GM12878 (cell line): ENCODE data around the gene SAP30L. TPM values are rescaled to one million over a fixed set of nuclear protein-coding genes. Genes with fewer than 3 reads are reported as not detected.

Experiments
- ATAC-seq: fragments of 200-7000 bp; cut with Tn5 transposase; 3 replicates; pipeline ENCODE4 v1.9.1; 2020; ENCODE audit warnings: mild to moderate bottlenecking, moderate library complexity
- Bru-seq: library from RNA; stranded (reverse); fragments of 400-500 nt; gene quantifications from one replicate; lab custom pipeline; 2021; lab: Mats Ljungman, UMichigan
- BruChase-seq, 2 experiments: library from RNA; stranded (reverse); fragments of 400-500 nt; gene quantifications; one replicate each; lab custom pipeline; 2021; lab: Mats Ljungman, UMichigan
- BruUV-seq: library from RNA; stranded (reverse); fragments of 400-500 nt; replicated peaks from 2 replicates; lab custom pipeline; 2021; lab: Mats Ljungman, UMichigan
- CTCF ChIA-PET: fragments of 300-600 bp; sonication (Branson Sonifier 250); formaldehyde crosslinking; extraction: SDS; loops from one replicate; lab custom pipeline; 2021; ENCODE audit warnings: inconsistent platforms; lab: Yijun Ruan, JAX
- POLR2A ChIA-PET: fragments of 350-600 bp; formaldehyde crosslinking; extraction: SDS; loops from one replicate; lab custom pipeline; 2021; ENCODE audit warnings: inconsistent platforms; lab: Charles Lee
- RAD21 ChIA-PET: fragments of 300-600 bp; sonication (Branson Sonifier 250); formaldehyde crosslinking; loops from one replicate; lab custom pipeline; 2023; ENCODE audit warnings: antibody characterized with exemption; ENCODE audit not compliant: unreplicated experiment; lab: Charles Lee
- SMC1A ChIA-PET: fragments of 300-600 bp; sonication (Branson Sonifier 250); formaldehyde crosslinking; loops from one replicate; lab custom pipeline; 2023; ENCODE audit not compliant: unreplicated experiment, uncharacterized antibody; lab: Charles Lee
- DNase-seq: peaks from one replicate; pipeline ENCODE4 v3.0.0-alpha.2; 2011; ENCODE audit warnings: low read depth, low spot score
- FAIRE-seq: peaks from 3 replicates; lab custom pipeline; 2011; peaks lifted over from hg19 to GRCh38; lab: Jason Lieb, UNC
- H2AFZ ChIP-seq: 2 replicates; pipeline ENCODE4 v1.6.0; 2011; ENCODE audit warnings: low read depth, low read length, control low read depth; ENCODE audit not compliant: control insufficient read depth
- H3K27ac ChIP-seq: 2 replicates; pipeline ENCODE4 v1.5.1; 2011; ENCODE audit warnings: control low read depth; ENCODE audit not compliant: control insufficient read depth, insufficient read depth
- H3K27me3 ChIP-seq, 2 experiments: replicated peaks in 1 of 2; 2 replicates each; pipeline versions ENCODE4 v1.6.0 to v1.6.1; 2011; ENCODE audit warnings: low read length in 1 of 2; ENCODE audit not compliant: control insufficient read depth in 2 of 2, insufficient read depth in 2 of 2
- H3K36me3 ChIP-seq, 2 experiments: 2 replicates each; pipeline ENCODE4 v1.5.1; 2011; ENCODE audit warnings: low read length in 1 of 2; ENCODE audit not compliant: control insufficient read depth in 2 of 2, insufficient read depth in 2 of 2
- H3K4me1 ChIP-seq: 2 replicates; pipeline ENCODE4 v1.6.1; 2011; ENCODE audit warnings: mild to moderate bottlenecking, low read length, moderate library complexity, mixed read lengths; ENCODE audit not compliant: control insufficient read depth, insufficient read depth
- H3K4me2 ChIP-seq: 2 replicates; pipeline ENCODE4 v1.6.0; 2011; ENCODE audit warnings: control low read depth; ENCODE audit not compliant: control insufficient read depth, insufficient read depth
- H3K4me3 ChIP-seq: fragments of 200-600 bp; sonication (generic); 2 replicates; pipeline ENCODE4 v1.5.1; 2016
- H3K79me2 ChIP-seq: 2 replicates; pipeline ENCODE4 v1.6.0; 2011; ENCODE audit warnings: low read length; ENCODE audit not compliant: control insufficient read depth, insufficient read depth
- H3K9ac ChIP-seq: 2 replicates; pipeline ENCODE4 v1.8.0; 2011; ENCODE audit warnings: low read length, control low read depth, mixed read lengths; ENCODE audit not compliant: control insufficient read depth, insufficient read depth
- H3K9me3 ChIP-seq: replicated peaks from 3 replicates; pipeline ENCODE4 v1.5.1; 2011; ENCODE audit warnings: mild to moderate bottlenecking, low read length; ENCODE audit not compliant: control insufficient read depth, insufficient read depth
- H4K20me1 ChIP-seq: 2 replicates; pipeline ENCODE4 v1.6.0; 2011; ENCODE audit not compliant: control insufficient read depth, insufficient read depth
- CBX3 ChIP-seq: fragments of 200-600 bp; sonication (generic); IDR thresholded peaks from 2 replicates; pipeline ENCODE4 v1.6.1; 2016; ENCODE audit warnings: low read depth, borderline replicate concordance
- FOS ChIP-seq: IDR thresholded peaks from 3 replicates; pipeline ENCODE4 v1.6.1; 2011; ENCODE audit warnings: borderline replicate concordance; ENCODE audit not compliant: insufficient read length; ENCODE audit errors: extremely low read depth
- FOXK2 ChIP-seq: fragments of 450-650 bp; IDR thresholded peaks from 2 replicates; pipeline ENCODE4 v1.6.1; 2017; ENCODE audit warnings: mild to moderate bottlenecking, moderate library complexity
- HDAC2 ChIP-seq: fragments of 200-600 bp; sonication (generic); IDR thresholded peaks from 2 replicates; pipeline ENCODE4 v1.6.1; 2017
- IKZF2 ChIP-seq, 2 experiments: fragments of 450-650 bp; IDR thresholded peaks; 2 replicates each; pipeline ENCODE4 v1.6.1; 2017; ENCODE audit warnings: mild to moderate bottlenecking in 2 of 2, moderate library complexity in 2 of 2
- KLF5 ChIP-seq: fragments of 450-650 bp; IDR thresholded peaks from 2 replicates; pipeline ENCODE4 v1.6.1; 2014; ENCODE audit warnings: mild to moderate bottlenecking; ENCODE audit not compliant: partially characterized antibody
- POLR2AphosphoS5 ChIP-seq: IDR thresholded peaks from 2 replicates; pipeline ENCODE4 v1.6.1; 2011; ENCODE audit warnings: mild to moderate bottlenecking, low read length, inconsistent platforms
- SREBF1 ChIP-seq: IDR thresholded peaks from 2 replicates; pipeline ENCODE4 v1.6.1; 2012; ENCODE audit warnings: mild to moderate bottlenecking, low read length
- TCF7 ChIP-seq: IDR thresholded peaks from 2 replicates; pipeline ENCODE4 v1.6.1; 2014; ENCODE audit warnings: antibody characterized with exemption, borderline replicate concordance
- WGBS: methylation state at CpG from one replicate; pipeline ENCODE4 v1.1.6; 2016; ENCODE audit warnings: low lambda C conversion rate; ENCODE audit not compliant: insufficient replicate concordance, insufficient coverage; ENCODE audit errors: missing lambda C conversion rate; 5-methylcytosine and 5-hydroxymethylcytosine counted together
- in situ Hi-C: fragments of 300-500 bp; cut with MboI; formaldehyde crosslinking; loops from 9 replicates; pipeline ENCODE4 v1.14.3; 2018; ENCODE audit warnings: mixed read lengths
- intact Hi-C: fragments of 100-400 bp; cut with micrococcal nuclease; formaldehyde crosslinking; loops from one replicate; pipeline ENCODE4 v1.14.2; 2022; ENCODE audit not compliant: unreplicated experiment
- long read RNA-seq, 2 experiments: library from polyadenylated mRNA; unstranded; transcript quantifications; one replicate each; pipeline ENCODE4 v2.0.0, GENCODE V29; 2019 to 2020
- polyA minus RNA-seq, 3 experiments: library from RNA; depleted of rRNA, polyadenylated mRNA; stranded (reverse); fragments of >200 nt; gene quantifications; 2 replicates each; pipeline ENCODE4 v1.2.3, GENCODE V29; 2011
- polyA plus RNA-seq, 11 experiments: library from polyadenylated mRNA; depleted of rRNA in 4 of 11; unstranded in 6 of 11; stranded (reverse) in 5 of 11; fragments of >200 nt; fragmentation: Nextera tagmentation in 4 of 11; fragmentation: Illumina TruSeq in 1 of 11; extraction: Ambion mirVana in 4 of 11; extraction: Trizol in 1 of 11; gene quantifications; 1 replicate in 1 of 11; 2 replicates in 10 of 11; pipeline versions ENCODE4 v1.2.1 to v1.2.3, GENCODE V29; 2011 to 2016; ENCODE audit warnings: inconsistent platforms in 2 of 11, missing spikeins in 2 of 11, low read depth in 1 of 11
- total RNA-seq, 4 experiments: library from RNA; depleted of rRNA in 3 of 4; stranded (reverse); fragments of >200 nt in 3 of 4; fragmentation: Illumina TruSeq in 1 of 4; extraction: Trizol in 1 of 4; gene quantifications; 2 replicates each; pipeline versions ENCODE4 v1.2.1 to v1.2.3, GENCODE V29; 2013 to 2021
- TF ChIP-seq, protein P1 (sequence below): fragments of 450-650 bp; IDR thresholded peaks from 2 replicates; pipeline ENCODE4 v1.6.1; 2017; ENCODE audit warnings: borderline replicate concordance
- TF ChIP-seq, protein P2 (sequence below): fragments of 450-650 bp; IDR thresholded peaks from 2 replicates; pipeline ENCODE4 v1.6.1; 2016; ENCODE audit warnings: mild to moderate bottlenecking
- TF ChIP-seq, protein P3 (sequence below): IDR thresholded peaks from 2 replicates; pipeline ENCODE4 v1.6.1; 2012; ENCODE audit warnings: low read depth, low read length, improper control_type of control experiment

Gene SAP30L, protein sequence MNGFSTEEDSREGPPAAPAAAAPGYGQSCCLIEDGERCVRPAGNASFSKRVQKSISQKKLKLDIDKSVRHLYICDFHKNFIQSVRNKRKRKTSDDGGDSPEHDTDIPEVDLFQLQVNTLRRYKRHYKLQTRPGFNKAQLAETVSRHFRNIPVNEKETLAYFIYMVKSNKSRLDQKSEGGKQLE
- 11.6 and 16.7 TPM in 2 replicates for total RNA-seq (2013; cell fraction: nucleolus; rRNA removed)
- total RNA-seq (2014; rRNA removed) (13.8 and 20.3 TPM in 2 replicates), total RNA-seq (2014; rRNA removed; fragmentation: Illumina TruSeq; extraction: Trizol) (20.6 and 23.9 TPM in 2 replicates), total RNA-seq (2021) (26.0 and 26.2 TPM in 2 replicates), polyA plus RNA-seq (2011; rRNA removed) (36.8 and 44.2 TPM in 2 replicates), polyA plus RNA-seq (2014; fragmentation: Illumina TruSeq; extraction: Trizol) (16.1 and 23.0 TPM in 2 replicates), polyA plus RNA-seq (2014; fragmentation: Nextera tagmentation; extraction: Ambion mirVana) (10 to 100 TPM in 1 of 2 experiments, 1 to 10 TPM in 1; 2.4 to 15.4 TPM), polyA plus RNA-seq (2014; rRNA removed) (22.8 and 22.9 TPM in 2 replicates), polyA plus RNA-seq (2016; fragmentation: Nextera tagmentation; extraction: Ambion mirVana) (1 to 10 TPM; 5.6 to 8.8 TPM), polyA minus RNA-seq (2011; rRNA and poly(A)+ RNA removed) (9.2 and 11.6 TPM in 2 replicates), Bru-seq, nascent RNA (percentile 73 among the genes with signal in this experiment), BruChase-seq, experiment 1, labeled RNA remaining after a 6-hour chase (percentile 64 among the genes with signal in this experiment), BruChase-seq, experiment 2, labeled RNA remaining after a 2-hour chase (percentile 72 among the genes with signal in this experiment)
- 4.5 TPM for polyA plus RNA-seq (2011; ENCODE audit: low read depth)
- polyA plus RNA-seq (2011; cell fraction: cytosol; rRNA removed) = 17.1 and 19.2 TPM in 2 replicates
- 33.3 and 37.4 TPM in 2 replicates for polyA plus RNA-seq (2011; cell fraction: nucleus; rRNA removed)
- polyA plus RNA-seq (2012) = 21.8 and 22.4 TPM in 2 replicates
- polyA minus RNA-seq (2011; cell fraction: cytosol; rRNA and poly(A)+ RNA removed) = 5.5 and 6.7 TPM in 2 replicates
- 5.8 and 7.3 TPM in 2 replicates for polyA minus RNA-seq (2011; cell fraction: nucleus; rRNA and poly(A)+ RNA removed)
- long read RNA-seq, experiment 1, full-length matches to known transcripts = 1 of 1 reads
- long read RNA-seq, experiment 1, partial matches to known transcripts = 0 of 1 reads
- long read RNA-seq, experiment 1, other reads (novel, unspliced or antisense) = 0 of 1 reads
- long read RNA-seq, experiment 2, partial matches to known transcripts = 0 of 3 reads
- long read RNA-seq, experiment 2, other reads (novel, unspliced or antisense) = 2 of 3 reads

GRCh38 chr5:154445422-154446194 is at the start of gene SAP30L:
Gene SAP30L (plus strand): TSS chr5:154445997. CDS start chr5:154446605, 608 bp downstream.
- H3K27me3 ChIP-seq = no peaks in the 10 kb centered on the region
- peak within 1 kb of the TSS; percentile 84 for H3K27ac ChIP-seq
- DNase-seq (peak; percentile 81), ATAC-seq (peak; percentile 91), FAIRE-seq (peak; percentile 94)
- peak within 1 kb of the TSS; percentile 91 for H3K9ac ChIP-seq
- peak within 1 kb of the TSS; percentile 56 for H2AFZ ChIP-seq
- BruUV-seq = no TSS peak
- H3K9me3 ChIP-seq = no peaks in the 10 kb centered on the region
- 1% methylated on average over 58 of the region's 70 CpGs for WGBS
- H3K4me2 ChIP-seq = peak within 1 kb of the TSS; percentile 82
- CTCF ChIA-PET = interaction anchor here (0.9 kb wide), 1 partner anchor 23 kb away, joined by 3 read pairs; no protein-coding TSS in a partner anchor
- intact Hi-C loops = loop anchor here (5.0 to 10.0 kb wide), 2 partner anchors 412 to 489 kb away; partner anchors contain the start of genes CNOT8 and GEMIN5
- RAD21 ChIA-PET = interaction anchor here (1.1 kb wide), 1 partner anchor 16 kb away, joined by 3 read pairs; no protein-coding TSS in a partner anchor
- SMC1A ChIA-PET = no interaction called here
- H3K4me3 ChIP-seq = peak within 1 kb of the TSS; percentile 87
- H4K20me1 ChIP-seq = no peaks in the 10 kb centered on the region
- POLR2A ChIA-PET = no interaction called here
- in situ Hi-C loops = no loop called here
- peaks cover 54% of the 10 kb centered on the region for H3K79me2 ChIP-seq
- peaks cover 0 to 8% of the 10 kb centered on the region in 2 experiments; a peak in 2 of 4 replicates for H3K36me3 ChIP-seq
- peaks cover 5% of the 10 kb centered on the region for H3K4me1 ChIP-seq
- TF ChIP-seq FOS (peak; percentile 83), CBX3 (no peak), HDAC2 (no peak), KLF5 (no peak), FOXK2 (no peak), TCF7 (no peak), SREBF1 (no peak), IKZF2 (IDR thresholded peaks at IDR 0.05) (0 out of 4 replicates have a peak, but pooled peaks of 1 of the 2 experiments have one; percentile 17), POLR2AphosphoS5 (peak; percentile 75; the same call in 1 of the 2 replicates)
- TF ChIP-seq, protein P1, sequence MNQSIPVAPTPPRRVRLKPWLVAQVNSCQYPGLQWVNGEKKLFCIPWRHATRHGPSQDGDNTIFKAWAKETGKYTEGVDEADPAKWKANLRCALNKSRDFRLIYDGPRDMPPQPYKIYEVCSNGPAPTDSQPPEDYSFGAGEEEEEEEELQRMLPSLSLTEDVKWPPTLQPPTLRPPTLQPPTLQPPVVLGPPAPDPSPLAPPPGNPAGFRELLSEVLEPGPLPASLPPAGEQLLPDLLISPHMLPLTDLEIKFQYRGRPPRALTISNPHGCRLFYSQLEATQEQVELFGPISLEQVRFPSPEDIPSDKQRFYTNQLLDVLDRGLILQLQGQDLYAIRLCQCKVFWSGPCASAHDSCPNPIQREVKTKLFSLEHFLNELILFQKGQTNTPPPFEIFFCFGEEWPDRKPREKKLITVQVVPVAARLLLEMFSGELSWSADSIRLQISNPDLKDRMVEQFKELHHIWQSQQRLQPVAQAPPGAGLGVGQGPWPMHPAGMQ = no peak
- TF ChIP-seq, protein P2, sequence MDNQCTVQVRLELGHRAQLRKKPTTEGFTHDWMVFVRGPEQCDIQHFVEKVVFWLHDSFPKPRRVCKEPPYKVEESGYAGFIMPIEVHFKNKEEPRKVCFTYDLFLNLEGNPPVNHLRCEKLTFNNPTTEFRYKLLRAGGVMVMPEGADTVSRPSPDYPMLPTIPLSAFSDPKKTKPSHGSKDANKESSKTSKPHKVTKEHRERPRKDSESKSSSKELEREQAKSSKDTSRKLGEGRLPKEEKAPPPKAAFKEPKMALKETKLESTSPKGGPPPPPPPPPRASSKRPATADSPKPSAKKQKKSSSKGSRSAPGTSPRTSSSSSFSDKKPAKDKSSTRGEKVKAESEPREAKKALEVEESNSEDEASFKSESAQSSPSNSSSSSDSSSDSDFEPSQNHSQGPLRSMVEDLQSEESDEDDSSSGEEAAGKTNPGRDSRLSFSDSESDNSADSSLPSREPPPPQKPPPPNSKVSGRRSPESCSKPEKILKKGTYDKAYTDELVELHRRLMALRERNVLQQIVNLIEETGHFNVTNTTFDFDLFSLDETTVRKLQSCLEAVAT = peak; percentile 61; the same call in 1 of the 2 replicates
- TF ChIP-seq, protein P3, sequence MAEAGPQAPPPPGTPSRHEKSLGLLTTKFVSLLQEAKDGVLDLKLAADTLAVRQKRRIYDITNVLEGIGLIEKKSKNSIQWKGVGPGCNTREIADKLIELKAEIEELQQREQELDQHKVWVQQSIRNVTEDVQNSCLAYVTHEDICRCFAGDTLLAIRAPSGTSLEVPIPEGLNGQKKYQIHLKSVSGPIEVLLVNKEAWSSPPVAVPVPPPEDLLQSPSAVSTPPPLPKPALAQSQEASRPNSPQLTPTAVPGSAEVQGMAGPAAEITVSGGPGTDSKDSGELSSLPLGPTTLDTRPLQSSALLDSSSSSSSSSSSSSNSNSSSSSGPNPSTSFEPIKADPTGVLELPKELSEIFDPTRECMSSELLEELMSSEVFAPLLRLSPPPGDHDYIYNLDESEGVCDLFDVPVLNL = no peak
